IMR-90 (cell line): ENCODE results near the gene MCUB.
"Not testable (repeated sequence)": the region's sequence is repeated elsewhere in the genome, so short reads cannot be mapped to it uniquely, and the experiment has no call there.

ENCODE experiments used
- CTCF ChIP-seq: conservative IDR thresholded peaks from 2 replicates; pipeline ENCODE4 v1.5.1; 2012; ENCODE audit warnings: mild to moderate bottlenecking, low read depth, low read length, improper control_type of control experiment
- ELK1 ChIP-seq: fragments of 150-350 bp; IDR thresholded peaks from 2 replicates; pipeline ENCODE4 v1.6.1; 2016; ENCODE audit warnings: low read depth, mild to moderate bottlenecking, low read length, moderate library complexity, borderline replicate concordance
- USF2 ChIP-seq: fragments of 150-350 bp; IDR thresholded peaks from 2 replicates; pipeline ENCODE4 v1.6.1; 2017; ENCODE audit warnings: mild to moderate bottlenecking, antibody characterized with exemption, low read length, low read depth

- not testable (repeated sequence) for TF ChIP-seq CTCF, ELK1, USF2
Observed at GRCh38 chr4:109678472-109678871, 118.4 kb downstream of the MCUB start.
